HG02973 (cell line): ENCODE results near the gene SORT1.
"Not testable (repeated sequence)": the region's sequence is repeated elsewhere in the genome, so short reads cannot be mapped to it uniquely, and the experiment has no call there.

Experiments used
- ATAC-seq: cut with Tn5 transposase; IDR thresholded peaks from one replicate; pipeline ENCODE4 v1.9.1; 2021; ENCODE audit warnings: moderate library complexity; ENCODE audit not compliant: unreplicated experiment

SORT1 gene

DNA sequence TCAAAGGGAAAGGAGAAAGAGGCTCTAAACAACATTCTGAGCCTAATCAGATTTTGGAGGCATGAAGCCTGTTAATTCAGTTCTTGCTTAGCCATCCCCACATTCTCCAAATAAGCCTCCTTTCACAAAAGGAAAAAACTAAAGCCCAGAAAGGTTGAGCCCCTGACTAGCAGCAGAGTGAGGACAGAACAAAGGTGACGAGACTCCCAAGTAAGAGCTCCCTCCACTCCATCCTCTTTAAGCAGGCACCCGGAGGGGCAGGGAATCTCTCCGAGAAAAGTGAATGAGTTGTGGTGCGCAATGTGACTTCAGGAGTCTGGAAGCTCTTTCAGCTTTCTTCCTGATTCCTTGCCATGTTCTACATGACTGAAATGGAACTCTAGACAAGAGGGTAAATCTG is 47.5 kb downstream of the SORT1 start:
- ATAC-seq = no peak

DNA sequence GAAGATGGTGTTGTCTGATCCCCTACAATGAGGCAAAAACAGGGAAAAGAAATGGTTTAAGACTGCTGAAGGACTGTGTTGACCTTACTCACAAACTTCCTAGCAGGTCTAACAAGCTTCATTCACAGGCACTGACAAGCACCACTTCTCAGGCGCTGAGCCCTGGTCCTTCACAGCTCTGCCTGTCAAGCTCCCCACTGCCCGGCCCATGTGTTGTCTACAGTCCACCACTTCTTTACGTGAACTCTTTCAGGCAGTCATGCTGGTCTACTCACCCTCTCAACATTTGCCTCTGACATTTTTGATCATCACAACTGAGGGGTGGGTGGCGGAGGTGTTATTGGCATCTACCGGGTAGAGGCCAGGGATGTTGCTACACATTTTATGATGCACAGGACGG is 50.2 kb downstream of the SORT1 start:
- ATAC-seq = no peak

DNA sequence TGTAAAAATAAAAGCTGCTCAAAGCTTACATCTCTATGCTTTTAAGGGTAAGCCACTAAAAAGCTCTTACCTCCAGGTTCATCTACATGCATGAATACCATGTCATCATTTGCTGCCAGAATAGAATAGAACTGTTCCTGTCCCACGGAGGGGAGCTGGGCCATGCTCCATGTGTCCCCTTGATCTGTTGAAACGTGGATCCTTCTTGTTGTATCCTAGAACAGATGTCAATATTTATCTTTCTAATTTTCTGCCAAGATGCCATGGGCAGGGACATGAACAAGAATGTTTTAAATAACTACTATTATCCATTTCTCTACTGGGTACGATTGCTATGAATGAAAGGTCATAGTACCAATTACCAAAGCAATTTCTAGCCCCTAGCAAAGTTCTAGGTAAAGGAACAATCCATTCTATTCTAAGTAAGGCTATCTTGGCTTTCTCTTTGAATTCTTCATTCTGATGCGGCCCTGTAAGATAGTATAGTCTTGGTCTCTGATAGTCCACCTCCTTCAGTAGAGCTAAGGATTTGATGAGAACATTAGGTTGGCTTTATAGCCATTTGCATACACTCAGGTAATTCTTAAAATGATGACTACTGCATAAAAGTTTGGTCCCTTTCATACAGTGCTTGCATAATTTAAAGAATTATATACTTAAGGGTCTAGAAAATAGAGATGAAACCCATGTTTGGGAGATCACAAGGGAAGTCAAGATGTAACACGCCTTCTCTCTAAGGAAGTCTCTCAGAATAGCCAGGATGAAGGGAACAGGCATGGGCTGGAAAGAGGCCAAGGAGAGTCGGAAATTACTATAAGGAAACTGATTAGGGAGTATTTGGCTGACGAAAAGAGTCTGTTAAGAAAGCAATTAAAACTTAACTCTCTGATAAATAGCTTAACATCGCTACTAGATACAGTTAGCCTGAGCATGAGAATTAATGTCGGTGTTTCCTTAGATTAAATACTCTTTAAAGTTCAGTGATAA is 55.5 kb downstream of the SORT1 start:
- no peak for ATAC-seq

DNA sequence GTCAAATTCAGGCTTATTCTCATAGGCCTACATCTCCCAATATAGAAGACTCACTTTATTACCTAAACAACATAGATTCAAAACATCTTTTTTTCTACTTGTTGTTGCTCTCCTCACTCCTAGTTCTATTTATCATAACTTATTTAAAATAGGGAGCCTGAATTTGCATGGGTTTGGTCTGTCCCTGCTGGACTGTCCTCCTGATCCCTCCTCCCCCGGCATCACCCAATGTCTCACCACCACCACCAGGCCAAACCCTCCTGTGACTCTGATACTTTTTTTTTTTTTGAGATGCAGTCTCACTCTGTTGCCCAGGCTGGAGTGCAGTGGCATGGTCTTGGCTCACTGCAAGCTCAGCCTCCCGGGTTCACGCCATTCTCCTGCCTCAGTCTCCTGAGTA is 59.1 kb downstream of the SORT1 start:
- no peak for ATAC-seq

DNA sequence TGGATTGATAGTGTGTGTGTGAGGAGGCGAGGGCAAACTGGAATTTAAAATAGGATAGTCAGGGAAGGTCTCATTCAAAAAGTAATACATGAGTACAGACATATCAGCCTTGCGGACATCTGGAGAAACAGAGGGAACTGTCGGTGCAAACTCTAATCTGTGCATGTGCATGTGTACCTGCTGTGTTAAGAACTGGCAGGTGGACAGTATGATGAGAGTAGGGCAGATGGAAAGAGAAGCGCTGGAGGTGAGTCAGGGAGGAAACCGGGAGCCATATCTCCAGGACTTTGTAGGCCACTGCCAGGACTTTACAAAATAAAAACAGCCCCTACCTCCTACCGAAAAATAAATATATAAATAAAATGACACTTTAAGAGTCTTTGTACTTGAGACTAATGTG is 59.6 kb downstream of the SORT1 start:
- no peak for ATAC-seq

DNA sequence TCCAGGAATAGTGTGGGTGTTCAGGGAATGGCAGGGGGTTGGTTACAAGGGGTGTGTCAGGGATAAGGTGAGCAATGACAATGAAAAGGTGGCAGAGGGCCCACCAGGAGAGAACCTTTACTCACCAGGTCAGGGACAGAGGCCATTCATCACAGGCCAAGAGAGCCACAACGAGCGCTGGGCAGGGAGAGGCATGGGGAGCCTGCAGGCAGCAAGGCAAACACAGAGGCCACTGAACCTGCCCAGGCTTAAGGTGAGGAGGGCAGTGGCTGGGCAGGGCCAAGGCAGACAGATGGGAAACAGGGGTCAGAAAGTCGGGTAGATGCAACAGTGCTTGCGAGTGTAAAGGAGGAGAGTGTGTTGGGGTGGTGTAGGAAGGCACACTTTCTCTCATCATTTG is 62.6 kb downstream of the SORT1 start:
- ATAC-seq = no peak

DNA sequence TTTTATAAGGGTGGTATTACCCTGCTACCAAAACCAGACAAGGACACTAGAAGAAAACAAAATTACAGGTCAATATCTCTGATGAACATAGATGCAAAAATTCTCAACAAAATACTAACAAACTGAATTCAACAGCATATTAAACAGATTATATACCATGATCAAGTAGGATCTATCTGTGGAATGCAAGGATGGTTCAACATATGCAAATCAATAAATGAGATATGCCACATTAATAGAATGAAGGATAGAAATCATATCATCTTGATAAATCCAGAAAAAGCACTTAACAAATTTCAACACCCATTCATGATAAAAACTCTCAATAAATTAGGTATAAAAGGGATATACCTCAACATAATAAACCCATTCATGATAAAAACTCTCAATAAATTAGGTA is 66.6 kb downstream of the SORT1 start:
- ATAC-seq = no peak

DNA sequence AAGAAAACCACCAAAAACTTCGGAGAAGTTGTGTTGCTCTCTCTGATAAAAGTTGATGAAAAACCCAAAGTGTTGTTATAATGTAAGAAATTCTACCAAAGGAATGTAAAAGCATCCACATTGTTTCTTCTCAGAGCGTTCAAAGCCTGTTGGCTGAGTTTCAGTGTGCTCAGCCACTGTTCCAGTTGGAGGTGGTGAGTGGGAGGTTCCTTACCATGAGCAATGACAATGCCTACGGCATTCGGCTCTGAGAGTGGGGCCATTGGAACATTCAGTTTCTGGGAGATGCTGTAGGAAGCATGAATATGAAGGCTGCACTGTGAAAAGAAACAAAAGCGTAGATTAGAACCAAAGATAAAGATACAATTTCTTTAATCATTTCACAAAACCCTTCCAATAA is 70.4 kb downstream of the SORT1 start:
- ATAC-seq = no peak

DNA sequence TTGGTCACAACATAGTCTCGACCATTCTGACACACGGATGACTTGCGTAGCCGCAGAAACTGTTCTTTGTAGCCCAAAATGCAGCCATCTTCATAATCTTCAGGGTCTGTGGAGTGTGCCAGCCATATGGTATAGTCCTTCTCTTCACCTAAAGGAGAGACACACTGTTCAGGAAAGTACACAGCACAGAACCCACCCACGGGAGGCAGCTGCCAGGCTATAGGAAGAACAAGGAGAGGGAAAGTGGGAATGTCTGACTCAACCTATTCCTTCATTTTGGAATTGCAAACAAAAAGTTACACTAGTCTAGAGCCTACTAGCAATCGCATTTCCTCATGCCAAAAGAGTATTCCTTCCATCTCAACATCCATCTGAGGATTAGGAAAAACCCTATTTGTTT is 74.7 kb downstream of the SORT1 start:
- no peak for ATAC-seq

DNA sequence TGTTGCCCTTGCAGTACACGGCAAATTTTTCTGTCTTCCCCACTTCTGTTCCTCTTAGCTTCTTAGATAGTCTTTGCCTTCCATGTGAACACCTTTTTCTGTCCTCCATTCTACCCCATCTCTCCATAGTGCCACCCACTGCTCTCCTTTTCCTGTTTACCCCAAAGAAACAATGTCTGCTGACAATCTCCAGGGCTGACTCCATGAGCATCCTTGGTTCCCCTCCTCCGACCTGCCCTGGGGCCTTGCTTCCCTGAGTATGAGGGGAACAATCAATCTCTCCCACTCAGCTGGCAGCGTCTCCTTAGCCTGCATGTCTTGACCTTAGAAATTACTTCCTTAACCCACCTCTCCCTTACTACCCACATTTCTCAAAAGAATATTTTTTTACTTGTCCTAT is 78.6 kb downstream of the SORT1 start:
- no peak for ATAC-seq

DNA sequence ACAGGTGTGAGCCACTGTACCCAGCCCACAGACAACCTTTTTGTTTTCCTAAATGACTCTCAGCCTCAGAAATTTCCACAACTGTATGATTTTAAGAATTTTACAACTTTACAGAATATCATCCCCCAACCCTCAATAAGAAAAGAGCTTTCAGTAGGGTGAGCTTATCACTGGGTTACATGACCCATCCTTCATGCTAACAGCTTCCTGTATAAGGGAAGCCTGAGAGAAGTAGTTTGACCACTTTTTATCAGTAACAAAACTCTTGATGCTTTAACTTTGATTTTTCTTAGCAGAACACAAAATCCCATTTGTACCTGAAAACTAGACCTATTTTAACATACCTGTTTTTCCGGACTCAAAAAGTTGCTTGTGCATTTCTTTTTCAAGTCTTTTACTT is 81.2 kb downstream of the SORT1 start:
- ATAC-seq = no peak

DNA sequence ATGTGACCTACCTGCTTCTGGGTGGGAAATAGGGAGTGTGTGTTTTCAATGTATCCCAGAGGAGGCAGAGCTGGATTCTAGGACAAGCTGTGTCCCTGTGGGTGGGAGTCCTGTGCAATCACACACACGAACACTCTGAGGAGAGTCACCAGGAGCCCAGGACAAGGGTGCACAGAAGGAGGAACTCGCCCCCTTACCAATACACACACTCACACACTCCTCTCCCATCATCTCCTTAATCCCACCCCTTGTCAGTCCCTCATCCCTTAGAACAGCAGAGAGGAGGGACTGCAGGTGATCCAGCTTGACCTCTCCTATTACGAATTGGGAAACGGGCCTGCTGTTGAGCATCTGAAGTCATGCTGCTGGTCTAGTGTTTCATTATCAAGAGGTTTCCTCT is 82.4 kb downstream of the SORT1 start:
- no peak for ATAC-seq

DNA sequence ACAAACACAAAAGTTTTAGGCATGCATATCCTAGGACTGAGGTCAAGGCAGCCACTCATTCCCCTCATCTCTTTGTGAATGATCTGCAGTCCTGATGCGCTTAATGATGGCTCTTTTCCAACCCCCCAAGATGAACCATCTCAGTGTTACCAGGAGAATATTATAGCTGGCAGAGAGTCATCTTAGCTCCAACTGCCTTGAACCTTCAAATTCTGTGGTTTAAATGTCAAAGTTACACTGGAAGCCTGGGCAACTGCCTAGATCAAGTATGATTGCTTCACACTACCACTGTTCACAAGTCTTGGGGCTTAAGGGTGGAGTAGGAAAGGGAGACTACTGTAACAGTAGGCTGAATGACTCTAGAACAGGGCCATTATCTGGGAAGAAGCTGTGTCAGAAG is 82.9 kb downstream of the SORT1 start:
- ATAC-seq = no peak

DNA sequence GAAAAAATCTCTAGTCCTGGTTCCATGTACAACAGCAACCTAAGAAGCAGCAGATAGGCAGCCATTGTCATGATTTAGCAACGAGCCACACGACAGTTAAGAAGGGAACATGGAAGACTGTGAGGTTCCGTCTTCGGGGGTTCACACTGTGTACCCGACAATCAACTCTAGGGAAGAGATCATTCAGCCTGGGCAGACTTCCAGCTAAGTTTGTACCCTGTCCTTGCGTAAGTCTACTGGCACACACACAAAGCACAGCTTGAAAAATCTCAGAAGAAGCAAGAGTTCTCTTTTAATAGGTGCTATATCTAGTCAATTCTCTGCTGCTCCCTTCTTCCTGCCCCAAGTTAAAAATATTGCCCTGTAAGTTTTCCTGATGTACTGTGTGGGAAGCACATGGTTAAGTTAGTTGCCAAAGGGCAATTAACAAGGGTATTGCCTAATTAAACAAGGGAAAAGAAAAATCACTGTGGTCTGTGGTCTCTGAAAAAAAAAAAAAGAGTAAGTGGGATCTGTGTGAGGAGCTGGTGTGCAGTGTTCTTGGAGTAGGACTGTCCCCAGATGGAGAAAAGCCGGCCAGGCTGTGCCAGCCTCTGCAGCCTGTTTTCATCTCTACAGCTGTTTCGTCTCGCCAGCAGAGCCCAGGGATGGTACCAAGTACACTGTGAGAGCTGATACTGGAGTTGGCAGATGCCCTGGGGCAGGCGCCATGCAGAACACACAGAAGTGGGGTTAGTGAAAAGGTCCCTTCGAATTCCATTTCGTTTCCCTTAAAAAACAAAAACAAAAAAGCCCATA is 84.5 kb downstream of the SORT1 start:
- ATAC-seq = no peak

DNA sequence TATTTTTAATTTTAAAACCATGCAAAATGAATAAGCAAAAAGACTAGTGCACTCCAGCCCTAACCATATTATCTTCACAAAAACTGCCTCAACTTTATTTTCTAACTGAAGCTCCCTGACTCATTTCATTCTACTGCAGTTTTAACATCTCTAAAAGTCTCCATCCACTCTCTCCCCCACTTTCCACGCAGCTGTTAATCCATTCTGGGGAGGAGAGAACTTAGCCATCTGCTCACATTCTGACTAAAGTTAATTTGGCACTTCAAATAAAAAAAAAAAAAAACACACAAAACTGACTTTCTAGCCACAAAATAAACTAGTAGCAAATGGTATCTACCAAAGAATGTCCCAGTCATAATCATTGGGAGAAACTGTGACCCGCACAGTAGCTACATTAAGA is 85.5 kb downstream of the SORT1 start:
- ATAC-seq = no peak

DNA sequence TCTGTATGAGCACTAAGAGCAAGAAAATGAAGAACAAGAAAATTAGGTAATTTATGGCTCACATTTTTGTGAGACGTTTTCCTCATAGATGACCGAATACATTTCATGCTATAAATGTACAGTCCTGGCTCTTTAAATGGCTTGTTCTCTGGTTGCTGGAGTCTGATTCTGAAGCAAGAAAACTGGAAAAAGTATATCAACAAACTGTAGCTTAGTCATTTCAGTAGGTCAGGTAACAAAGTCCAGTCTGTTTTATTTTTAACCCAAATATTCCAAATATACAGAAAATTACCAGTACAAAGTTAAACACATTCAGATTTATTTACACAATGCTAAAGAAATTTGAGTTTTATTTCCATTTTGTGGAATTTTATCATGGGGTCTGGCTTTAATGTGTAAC is 88.4 kb downstream of the SORT1 start:
- no peak for ATAC-seq

DNA sequence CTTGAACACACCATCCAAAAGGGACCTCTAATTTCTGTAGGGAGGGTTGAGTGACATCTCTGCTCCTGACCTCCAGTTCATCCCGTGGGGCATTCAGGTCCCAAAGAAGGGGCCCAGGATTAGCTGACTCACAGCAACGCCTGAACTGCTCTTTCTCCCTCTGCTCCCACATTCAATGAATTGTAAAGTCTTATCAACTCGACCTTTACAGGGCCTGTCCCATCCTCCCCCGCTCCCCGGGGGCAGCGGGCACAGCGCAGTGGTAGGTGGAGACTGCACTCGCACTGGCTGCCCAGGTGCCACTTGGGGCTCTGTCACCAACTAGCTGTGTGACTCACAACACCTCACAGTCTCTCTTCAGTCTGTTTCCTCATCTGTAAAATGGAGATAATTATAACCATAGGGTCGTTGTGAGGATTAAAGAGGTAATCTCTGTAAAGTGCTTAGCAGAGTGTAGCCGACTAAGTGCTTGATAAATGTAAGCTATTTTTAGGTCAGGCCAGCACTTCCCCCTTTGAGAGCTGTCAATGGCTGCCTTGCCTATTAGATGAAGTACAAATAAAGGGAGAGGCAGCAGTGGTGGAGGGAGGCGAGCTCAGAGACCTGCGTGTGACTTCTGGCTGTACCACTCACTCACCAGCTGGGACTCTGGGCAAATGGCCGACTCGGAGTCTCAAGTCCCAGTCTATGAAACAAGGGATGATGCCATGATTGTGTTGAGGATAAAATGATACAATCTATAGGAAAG is 90.3 kb downstream of the SORT1 start:
- no peak for ATAC-seq

DNA sequence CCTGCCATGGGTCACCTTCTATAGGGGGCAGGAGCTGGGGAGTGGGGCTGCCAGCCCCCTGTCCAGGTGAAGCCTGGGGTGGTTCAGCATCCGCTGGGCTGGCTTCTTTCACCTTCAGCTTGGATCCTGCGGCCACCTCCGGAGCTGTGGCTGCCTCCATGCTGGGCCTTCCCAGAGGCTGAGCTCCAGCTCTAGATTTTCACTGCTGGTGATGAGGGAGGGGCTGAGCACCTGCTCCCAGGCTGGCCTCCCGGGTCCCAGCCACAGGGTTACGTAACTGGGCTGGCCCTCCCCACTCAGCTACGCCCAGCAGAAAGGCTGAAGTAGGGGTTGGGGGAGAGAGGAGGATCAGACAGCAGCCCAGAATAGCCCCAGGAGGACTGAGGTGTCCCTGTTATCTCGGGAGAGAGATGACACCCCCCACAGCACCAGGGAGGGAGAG is 90.9 kb downstream of the SORT1 start, which contains the start of gene MYBPHL:
Gene MYBPHL (minus strand): TSS at position 180 of the 442 bp plus-strand sequence. CDS start 20 bp downstream, at position 160.
- ATAC-seq = no peak

DNA sequence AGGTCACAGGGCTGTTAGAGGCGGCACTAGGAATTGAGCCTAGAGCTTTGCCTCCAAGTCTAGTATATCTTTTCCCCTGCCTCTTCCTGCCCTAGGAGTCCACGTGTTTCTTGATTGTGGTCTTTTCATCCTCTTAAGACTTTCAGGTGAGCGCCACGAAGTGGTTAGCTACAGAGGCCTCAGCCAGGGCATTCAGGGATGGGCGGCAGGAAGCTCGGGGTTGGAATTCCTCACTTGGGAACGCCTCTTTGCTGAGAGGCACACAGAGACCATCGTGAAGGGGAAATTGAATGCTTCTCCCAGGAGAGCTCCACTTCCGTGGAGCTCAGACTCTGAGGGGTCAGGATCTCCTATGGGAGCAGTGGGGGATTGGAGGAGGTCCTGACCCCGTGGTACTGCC is 91.7 kb downstream of the SORT1 start:
- not testable (repeated sequence) for ATAC-seq

DNA sequence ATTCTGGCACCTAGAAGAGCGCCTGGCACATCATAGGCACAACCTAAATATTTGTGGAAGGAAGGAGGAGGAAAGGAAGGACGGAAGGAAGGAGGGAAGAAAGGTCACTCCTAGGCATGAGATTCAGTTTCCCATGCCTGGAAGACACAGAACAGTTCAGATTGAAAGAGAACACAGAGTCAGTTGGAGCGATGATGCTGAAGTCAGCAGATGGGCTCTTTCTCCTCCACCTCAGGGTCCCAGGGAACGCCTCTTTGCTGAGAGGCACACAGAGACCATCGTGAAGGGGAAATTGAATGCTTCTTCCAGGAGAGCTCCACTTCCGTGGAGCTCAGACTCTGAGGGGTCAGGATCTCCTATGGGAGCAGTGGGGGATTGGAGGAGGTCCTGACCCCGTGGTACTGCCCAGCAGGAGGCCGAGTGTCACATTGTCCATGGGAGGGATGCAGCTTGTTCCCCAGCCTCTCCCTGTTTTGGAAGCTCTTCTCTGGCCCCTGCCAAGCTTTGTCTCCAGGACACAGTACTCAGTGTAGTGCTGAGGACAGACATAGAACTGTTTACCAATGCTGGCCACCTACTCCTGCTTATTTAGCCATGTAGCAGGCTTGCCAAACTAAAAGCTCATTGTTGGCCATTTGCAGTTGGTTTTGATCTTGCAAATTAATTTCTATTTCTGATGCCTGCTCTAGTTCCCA is 93.3 kb downstream of the SORT1 start:
- no peak for ATAC-seq

DNA sequence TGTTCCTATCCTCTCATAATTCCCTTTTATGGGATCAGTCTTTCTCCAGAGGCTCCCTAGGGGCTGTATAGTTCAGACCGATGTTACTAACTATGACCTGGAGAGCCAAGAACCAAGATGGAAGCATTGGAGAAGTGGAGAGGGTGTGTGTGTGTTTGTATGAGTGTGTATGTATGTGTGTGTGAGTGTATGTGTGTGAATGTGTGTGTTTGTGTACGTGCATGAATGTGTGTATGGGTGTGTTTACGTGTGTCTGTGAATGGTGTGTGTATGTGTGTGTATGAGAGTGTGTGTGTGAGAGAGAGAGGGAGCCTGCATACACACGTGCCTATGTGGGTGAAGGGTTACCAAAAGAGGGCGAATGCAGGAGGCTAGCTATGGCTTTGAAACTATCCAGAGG is 95.8 kb downstream of the SORT1 start:
- ATAC-seq = no peak
